Mesendoderm (in vitro differentiated cells): ENCODE data around the gene BTRC.

Experiments used
- DNase-seq: peaks from one replicate; pipeline ENCODE4 v3.0.0; 2013
- H2AK5ac ChIP-seq: 2 replicates; pipeline ENCODE4 v1.6.1; 2013; ENCODE audit warnings: low read length, inconsistent platforms
- H2BK120ac ChIP-seq: 2 replicates; pipeline ENCODE4 v1.6.1; 2013; ENCODE audit warnings: low read depth, mild to moderate bottlenecking, low read length, moderate library complexity, mixed read lengths
- H2BK15ac ChIP-seq: replicated peaks from 2 replicates; pipeline ENCODE4 v1.6.1; 2013; ENCODE audit warnings: low read depth, mild to moderate bottlenecking, moderate library complexity
- H2BK5ac ChIP-seq: 2 replicates; pipeline ENCODE4 v1.6.1; 2013; ENCODE audit warnings: low read length, inconsistent platforms
- H3K18ac ChIP-seq: 2 replicates; pipeline ENCODE4 v1.6.1; 2013; ENCODE audit warnings: mild to moderate bottlenecking, low read length, mixed read lengths
- H3K23ac ChIP-seq: one replicate; pipeline ENCODE4 v1.6.1; 2013; ENCODE audit warnings: low read length
- H3K27ac ChIP-seq: 2 replicates; pipeline ENCODE4 v1.5.1; 2013; ENCODE audit warnings: low read depth, mild to moderate bottlenecking, inconsistent platforms, low read length, moderate library complexity
- H3K27me3 ChIP-seq: 2 replicates; pipeline ENCODE4 v1.6.1; 2013; ENCODE audit warnings: low read length, control low read depth, mild to moderate bottlenecking, inconsistent platforms; ENCODE audit not compliant: insufficient read depth, poor library complexity
- H3K36me3 ChIP-seq: 2 replicates; pipeline ENCODE4 v1.6.1; 2013; ENCODE audit warnings: low read length, inconsistent platforms; ENCODE audit not compliant: control insufficient read depth, insufficient read depth
- H3K4ac ChIP-seq: one replicate; pipeline ENCODE4 v1.6.1; 2013; ENCODE audit warnings: low read depth, mild to moderate bottlenecking, low read length, moderate library complexity
- H3K4me1 ChIP-seq: 2 replicates; pipeline ENCODE4 v1.6.1; 2013; ENCODE audit warnings: low read depth, low read length, inconsistent platforms; ENCODE audit not compliant: control insufficient read depth
- H3K4me2 ChIP-seq: 2 replicates; pipeline ENCODE4 v1.6.1; 2013; ENCODE audit warnings: low read length
- H3K4me3 ChIP-seq: 2 replicates; pipeline ENCODE4 v1.5.1; 2013; ENCODE audit warnings: mild to moderate bottlenecking, low read length
- H3K56ac ChIP-seq: one replicate; pipeline ENCODE4 v1.6.1; 2013; ENCODE audit warnings: low read length
- H3K79me1 ChIP-seq: 2 replicates; pipeline ENCODE4 v1.6.1; 2013; ENCODE audit warnings: low read length, inconsistent platforms
- H3K79me2 ChIP-seq: 2 replicates; pipeline ENCODE4 v1.6.1; 2013; ENCODE audit warnings: mild to moderate bottlenecking, low read length; ENCODE audit not compliant: control insufficient read depth, insufficient read depth
- H3K9ac ChIP-seq: 2 replicates; pipeline ENCODE4 v1.6.1; 2013; ENCODE audit warnings: low read length, inconsistent platforms
- H4K5ac ChIP-seq: one replicate; pipeline ENCODE4 v1.6.1; 2013; ENCODE audit warnings: low read length
- H4K8ac ChIP-seq: one replicate; pipeline ENCODE4 v1.6.1; 2013; ENCODE audit warnings: low read depth, mild to moderate bottlenecking, control low read depth, low read length, moderate library complexity
- WGBS: extraction: QIAGEN DNeasy Blood & Tissue Kit; methylation state at CpG from one replicate; pipeline ENCODE4 v1.1.7; 2013; ENCODE audit warnings: low lambda C conversion rate, missing lambda C conversion rate; ENCODE audit not compliant: insufficient coverage; ENCODE audit errors: extremely low coverage; 5-methylcytosine and 5-hydroxymethylcytosine counted together

BTRC gene

GRCh38 chr10:101507828-101508227 lies 153.9 kb downstream of the BTRC start:
- Histone ChIP-seq H2BK120ac (no peak overlapping the region), H3K18ac (no peak overlapping the region), H3K9ac (no peak overlapping the region), H3K27me3 (no peaks in the 10 kb centered on the region), H2BK15ac (no peak overlapping the region), H3K4me1 (no peaks in the 10 kb centered on the region), H4K8ac (no peak overlapping the region), H2BK5ac (no peak overlapping the region), H3K4me3 (no peak overlapping the region), H3K36me3 (no peaks in the 10 kb centered on the region), H3K27ac (no peak overlapping the region), H3K4ac (no peak overlapping the region), H3K79me2 (no peaks in the 10 kb centered on the region), H3K79me1 (no peaks in the 10 kb centered on the region), H4K5ac (no peak overlapping the region), H3K56ac (no peak overlapping the region), H3K23ac (no peak overlapping the region), H2AK5ac (no peak overlapping the region), H3K4me2 (no peak overlapping the region)
- no peak for DNase-seq

- no peak overlapping the region for H2AK5ac ChIP-seq
- H3K27me3 ChIP-seq: no peaks in the 10 kb centered on the region
- no peak overlapping the region for H2BK15ac ChIP-seq
- H3K36me3 ChIP-seq: no peaks in the 10 kb centered on the region
- H3K4me3 ChIP-seq: no peak overlapping the region
- no peak overlapping the region for H3K4me2 ChIP-seq
- no peak overlapping the region for H3K56ac ChIP-seq
- no peak overlapping the region for H3K9ac ChIP-seq
- H2BK120ac ChIP-seq: no peak overlapping the region
- H3K79me2 ChIP-seq: no peaks in the 10 kb centered on the region
- no peak for DNase-seq
- H3K4ac ChIP-seq: no peak overlapping the region
- H2BK5ac ChIP-seq: no peak overlapping the region
- H3K27ac ChIP-seq: no peak overlapping the region
- no peaks in the 10 kb centered on the region for H3K4me1 ChIP-seq
- H4K5ac ChIP-seq: no peak overlapping the region
- no peak overlapping the region for H4K8ac ChIP-seq
- H3K18ac ChIP-seq: no peak overlapping the region
- H3K23ac ChIP-seq: no peak overlapping the region
- no peaks in the 10 kb centered on the region for H3K79me1 ChIP-seq
Observed at GRCh38 chr10:101511938-101512337, 158.0 kb downstream of the BTRC start.

GRCh38 chr10:101512738-101513137 lies 158.8 kb downstream of the BTRC start:
- Histone ChIP-seq H2BK15ac (no peak overlapping the region), H3K4me3 (no peak overlapping the region), H3K27ac (no peak overlapping the region), H4K8ac (no peak overlapping the region), H4K5ac (no peak overlapping the region), H3K9ac (no peak overlapping the region), H2BK5ac (no peak overlapping the region), H3K79me1 (no peaks in the 10 kb centered on the region), H3K79me2 (no peaks in the 10 kb centered on the region), H3K56ac (no peak overlapping the region), H3K36me3 (no peaks in the 10 kb centered on the region), H3K23ac (no peak overlapping the region), H2AK5ac (no peak overlapping the region), H3K27me3 (no peaks in the 10 kb centered on the region), H3K4ac (no peak overlapping the region), H3K4me1 (no peaks in the 10 kb centered on the region), H2BK120ac (no peak overlapping the region), H3K18ac (no peak overlapping the region), H3K4me2 (no peak overlapping the region)
- no peak for DNase-seq

GRCh38 chr10:101513733-101514132 lies 159.8 kb downstream of the BTRC start:
- Histone ChIP-seq H3K79me1 (no peaks in the 10 kb centered on the region), H2BK5ac (no peak overlapping the region), H3K4me3 (no peak overlapping the region), H3K36me3 (no peaks in the 10 kb centered on the region), H3K4ac (no peak overlapping the region), H3K4me2 (no peak overlapping the region), H4K8ac (no peak overlapping the region), H4K5ac (no peak overlapping the region), H2AK5ac (no peak overlapping the region), H3K9ac (no peak overlapping the region), H3K27me3 (no peaks in the 10 kb centered on the region), H3K18ac (no peak overlapping the region), H2BK120ac (no peak overlapping the region), H3K79me2 (no peaks in the 10 kb centered on the region), H3K56ac (no peak overlapping the region), H2BK15ac (no peak overlapping the region), H3K23ac (no peak overlapping the region), H3K4me1 (no peaks in the 10 kb centered on the region), H3K27ac (no peak overlapping the region)
- WGBS: no CpG with 5 or more reads among the region's 2 CpGs
- DNase-seq: no peak

- H3K4me2 ChIP-seq: no peak overlapping the region
- no peak overlapping the region for H2BK15ac ChIP-seq
- no CpG with 5 or more reads among the region's 6 CpGs for WGBS
- no peaks in the 10 kb centered on the region for H3K79me1 ChIP-seq
- H3K23ac ChIP-seq: no peak overlapping the region
- no peaks in the 10 kb centered on the region for H3K79me2 ChIP-seq
- peaks cover 2% of the 10 kb centered on the region for H3K4me1 ChIP-seq
- DNase-seq: no peak
- H3K36me3 ChIP-seq: no peaks in the 10 kb centered on the region
- H2AK5ac ChIP-seq: no peak overlapping the region
- no peaks in the 10 kb centered on the region for H3K27me3 ChIP-seq
- H4K5ac ChIP-seq: no peak overlapping the region
- H2BK120ac ChIP-seq: no peak overlapping the region
- H3K18ac ChIP-seq: no peak overlapping the region
- no peak overlapping the region for H3K4ac ChIP-seq
- no peak overlapping the region for H3K56ac ChIP-seq
- H3K9ac ChIP-seq: no peak overlapping the region
- no peak overlapping the region for H3K4me3 ChIP-seq
- no peak overlapping the region for H2BK5ac ChIP-seq
- H4K8ac ChIP-seq: no peak overlapping the region
- H3K27ac ChIP-seq: no peak overlapping the region
Observed at GRCh38 chr10:101525848-101526247, 171.9 kb downstream of the BTRC start.

GRCh38 chr10:101529207-101529606 lies 175.2 kb downstream of the BTRC start:
- peaks cover 2% of the 10 kb centered on the region for H3K4me1 ChIP-seq
- no peaks in the 10 kb centered on the region for H3K27me3 ChIP-seq
- H2BK15ac ChIP-seq: no peak overlapping the region
- no peak overlapping the region for H4K5ac ChIP-seq
- H3K56ac ChIP-seq: no peak overlapping the region
- H3K4me2 ChIP-seq: no peak overlapping the region
- H2BK120ac ChIP-seq: no peak overlapping the region
- no peak overlapping the region for H3K23ac ChIP-seq
- no peak overlapping the region for H2BK5ac ChIP-seq
- WGBS: no CpG with 5 or more reads among the region's 1 CpG
- DNase-seq: peak; percentile 76
- no peak overlapping the region for H2AK5ac ChIP-seq
- H3K27ac ChIP-seq: no peak overlapping the region
- no peak overlapping the region for H4K8ac ChIP-seq
- H3K18ac ChIP-seq: no peak overlapping the region
- no peak overlapping the region for H3K4me3 ChIP-seq
- no peaks in the 10 kb centered on the region for H3K79me2 ChIP-seq
- no peaks in the 10 kb centered on the region for H3K79me1 ChIP-seq
- no peaks in the 10 kb centered on the region for H3K36me3 ChIP-seq
- no peak overlapping the region for H3K9ac ChIP-seq
- H3K4ac ChIP-seq: no peak overlapping the region
